HepG2 (cell line): ENCODE results near the gene TECPR1. TPM values are rescaled to one million over a fixed set of nuclear protein-coding genes. Genes with fewer than 3 reads are reported as not detected.

Source experiments
- CHCHD3 ChIP-seq: sonication (generic); formaldehyde crosslinking; IDR thresholded peaks from 2 replicates; pipeline ENCODE4 v1.8.0; 2022; ENCODE audit warnings: mild to moderate bottlenecking, missing genetic modification reagents, moderate library complexity
- HOXA3 ChIP-seq: sonication (generic); formaldehyde crosslinking; IDR thresholded peaks from 2 replicates; pipeline ENCODE4 v1.5.0; 2020; ENCODE audit warnings: missing genetic modification reagents
- ISL2 ChIP-seq: sonication (generic); formaldehyde crosslinking; IDR thresholded peaks from 2 replicates; pipeline ENCODE4 v1.5.0; 2020; ENCODE audit warnings: missing genetic modification reagents
- ZBTB1 ChIP-seq: sonication (generic); formaldehyde crosslinking; IDR thresholded peaks from 2 replicates; pipeline ENCODE4 v1.4.0; 2020; ENCODE audit warnings: missing genetic modification reagents, borderline replicate concordance
- ZNF136 ChIP-seq: sonication (generic); formaldehyde crosslinking; IDR thresholded peaks from 2 replicates; pipeline ENCODE4 v1.8.1; 2022; ENCODE audit warnings: low read depth, mild to moderate bottlenecking, moderate library complexity, missing genetic modification reagents
- ZNF138 ChIP-seq: sonication (generic); formaldehyde crosslinking; IDR thresholded peaks from 2 replicates; pipeline ENCODE4 v1.5.0; 2020; ENCODE audit warnings: mild to moderate bottlenecking, low read depth, missing genetic modification reagents
- ZNF775 ChIP-seq: sonication (generic); formaldehyde crosslinking; IDR thresholded peaks from 2 replicates; pipeline ENCODE4 v1.4.0; 2020; ENCODE audit warnings: missing genetic modification reagents, mild to moderate bottlenecking, moderate library complexity, borderline replicate concordance
- polyA plus RNA-seq, 8 experiments: library from polyadenylated mRNA; depleted of rRNA in 3 of 8; stranded (reverse) in 7 of 8; unstranded in 1 of 8; fragments of >200 nt; fragmentation: Illumina TruSeq in 4 of 8; extraction: Trizol in 4 of 8; gene quantifications; 2 replicates each; pipeline versions ENCODE4 v1.2.1 to v1.2.3, GENCODE V29; 2011 to 2016; ENCODE audit warnings: low read depth in 4 of 8, missing spikeins in 1 of 8, mixed read lengths in 1 of 8; ENCODE audit not compliant: insufficient read depth in 1 of 8
- total RNA-seq, 5 experiments: library from RNA; depleted of rRNA; stranded (reverse); fragments of >200 nt; fragmentation: Illumina TruSeq; extraction: Trizol; gene quantifications; 2 replicates each; pipeline ENCODE4 v1.2.3, GENCODE V29; 2016; ENCODE audit warnings: low read depth in 1 of 5
- TF ChIP-seq, protein P1 (sequence below): sonication (generic); formaldehyde crosslinking; IDR thresholded peaks from 2 replicates; pipeline ENCODE4 v1.9.0; 2021; ENCODE audit warnings: missing genetic modification reagents, borderline replicate concordance
- TF ChIP-seq, protein P2 (sequence below), 2 experiments: sonication (generic) in 1 of 2; formaldehyde crosslinking in 1 of 2; IDR thresholded peaks; 2 replicates each; pipeline versions ENCODE4 v1.4.0 to v1.6.1; 2018 to 2020; ENCODE audit warnings: missing genetic modification reagents in 2 of 2, borderline replicate concordance in 1 of 2, low read depth in 1 of 2, mild to moderate bottlenecking in 1 of 2, missing biosample characterization in 1 of 2
- TF ChIP-seq, protein P3 (sequence below): sonication (generic); formaldehyde crosslinking; IDR thresholded peaks from 2 replicates; pipeline ENCODE4 v1.4.0; 2020; ENCODE audit warnings: missing genetic modification reagents
- TF ChIP-seq, protein P4 (sequence below): sonication (generic); formaldehyde crosslinking; IDR thresholded peaks from 2 replicates; pipeline ENCODE4 v1.5.0; 2020; ENCODE audit warnings: missing genetic modification reagents
- TF ChIP-seq, protein P5 (sequence below): sonication (generic); formaldehyde crosslinking; IDR thresholded peaks from 2 replicates; pipeline ENCODE4 v1.5.0; 2020; ENCODE audit warnings: missing genetic modification reagents
- TF ChIP-seq, protein P6 (sequence below): sonication (generic); formaldehyde crosslinking; IDR thresholded peaks from 2 replicates; pipeline ENCODE4 v1.4.0; 2020; ENCODE audit warnings: missing genetic modification reagents

TECPR1 gene
- total and polyA plus RNA-seq, 2 of the 13 experiments (the other 11 are each of a cell fraction or from before 2014, with no cell fraction given) = 2.3 to 6.3 TPM

DNA sequence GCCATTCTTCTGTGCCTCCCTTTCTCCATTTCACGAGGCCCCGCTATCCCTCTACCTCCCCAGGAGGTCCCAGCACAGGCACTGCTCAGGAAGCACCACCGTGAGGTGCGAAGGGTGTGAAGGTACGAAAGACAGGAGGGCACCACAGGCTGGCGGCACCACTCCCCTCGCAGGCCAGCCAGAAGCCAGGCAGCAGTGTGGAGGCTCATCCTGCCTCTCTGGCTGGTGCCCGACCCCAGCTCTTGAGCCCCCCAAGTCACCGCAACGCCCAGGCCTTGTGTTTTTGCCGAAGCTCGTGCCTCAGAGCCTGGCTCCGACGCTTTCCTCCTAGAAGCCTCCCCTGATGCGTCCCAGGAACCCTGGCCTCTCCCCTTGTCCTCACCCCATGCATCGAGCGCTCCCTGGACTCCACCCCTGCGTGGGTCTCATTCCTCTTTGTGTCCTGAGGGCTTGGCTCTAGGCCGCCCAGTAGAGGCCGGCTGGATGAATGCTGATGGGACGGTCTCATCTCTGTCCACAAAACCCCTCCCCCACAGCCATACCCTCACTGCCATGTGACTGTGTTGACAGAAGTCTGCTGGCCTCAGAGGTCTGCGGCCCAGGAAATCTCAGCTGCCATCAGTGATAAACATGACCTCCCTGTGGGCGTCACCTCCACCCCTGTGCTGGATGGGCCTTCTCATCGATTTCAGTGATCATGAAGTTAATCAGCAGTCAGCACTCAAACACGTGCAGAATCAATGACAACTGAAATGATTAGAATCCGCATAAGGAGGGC is 48.8 kb upstream of the TECPR1 start (continued):
- TF ChIP-seq, protein P1, sequence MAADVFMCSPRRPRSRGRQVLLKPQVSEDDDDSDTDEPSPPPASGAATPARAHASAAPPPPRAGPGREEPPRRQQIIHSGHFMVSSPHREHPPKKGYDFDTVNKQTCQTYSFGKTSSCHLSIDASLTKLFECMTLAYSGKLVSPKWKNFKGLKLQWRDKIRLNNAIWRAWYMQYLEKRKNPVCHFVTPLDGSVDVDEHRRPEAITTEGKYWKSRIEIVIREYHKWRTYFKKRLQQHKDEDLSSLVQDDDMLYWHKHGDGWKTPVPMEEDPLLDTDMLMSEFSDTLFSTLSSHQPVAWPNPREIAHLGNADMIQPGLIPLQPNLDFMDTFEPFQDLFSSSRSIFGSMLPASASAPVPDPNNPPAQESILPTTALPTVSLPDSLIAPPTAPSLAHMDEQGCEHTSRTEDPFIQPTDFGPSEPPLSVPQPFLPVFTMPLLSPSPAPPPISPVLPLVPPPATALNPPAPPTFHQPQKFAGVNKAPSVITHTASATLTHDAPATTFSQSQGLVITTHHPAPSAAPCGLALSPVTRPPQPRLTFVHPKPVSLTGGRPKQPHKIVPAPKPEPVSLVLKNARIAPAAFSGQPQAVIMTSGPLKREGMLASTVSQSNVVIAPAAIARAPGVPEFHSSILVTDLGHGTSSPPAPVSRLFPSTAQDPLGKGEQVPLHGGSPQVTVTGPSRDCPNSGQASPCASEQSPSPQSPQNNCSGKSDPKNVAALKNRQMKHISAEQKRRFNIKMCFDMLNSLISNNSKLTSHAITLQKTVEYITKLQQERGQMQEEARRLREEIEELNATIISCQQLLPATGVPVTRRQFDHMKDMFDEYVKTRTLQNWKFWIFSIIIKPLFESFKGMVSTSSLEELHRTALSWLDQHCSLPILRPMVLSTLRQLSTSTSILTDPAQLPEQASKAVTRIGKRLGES (CRISPR knock-in tag) = no peak
- TF ChIP-seq ZNF138 (no peak), CHCHD3 (CRISPR knock-in tag) (no peak), ZBTB1 (CRISPR knock-in tag) (no peak), HOXA3 (CRISPR knock-in tag) (peak; percentile 87), ISL2 (CRISPR knock-in tag) (peak; percentile 54; the same call in 1 of the 2 replicates), ZNF775 (CRISPR knock-in tag) (no peak), ZNF136 (no peak)
- TF ChIP-seq, protein P2, sequence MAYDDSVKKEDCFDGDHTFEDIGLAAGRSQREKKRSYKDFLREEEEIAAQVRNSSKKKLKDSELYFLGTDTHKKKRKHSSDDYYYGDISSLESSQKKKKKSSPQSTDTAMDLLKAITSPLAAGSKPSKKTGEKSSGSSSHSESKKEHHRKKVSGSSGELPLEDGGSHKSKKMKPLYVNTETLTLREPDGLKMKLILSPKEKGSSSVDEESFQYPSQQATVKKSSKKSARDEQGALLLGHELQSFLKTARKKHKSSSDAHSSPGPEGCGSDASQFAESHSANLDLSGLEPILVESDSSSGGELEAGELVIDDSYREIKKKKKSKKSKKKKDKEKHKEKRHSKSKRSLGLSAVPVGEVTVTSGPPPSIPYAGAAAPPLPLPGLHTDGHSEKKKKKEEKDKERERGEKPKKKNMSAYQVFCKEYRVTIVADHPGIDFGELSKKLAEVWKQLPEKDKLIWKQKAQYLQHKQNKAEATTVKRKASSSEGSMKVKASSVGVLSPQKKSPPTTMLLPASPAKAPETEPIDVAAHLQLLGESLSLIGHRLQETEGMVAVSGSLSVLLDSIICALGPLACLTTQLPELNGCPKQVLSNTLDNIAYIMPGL (CRISPR knock-in tag; IDR thresholded peaks at IDR 0.05; ENCODE audit: borderline replicate concordance in 1 of 2, low read depth in 1 of 2) = 0 out of 4 replicates have a peak, but pooled peaks of 1 of the 2 experiments have one; percentile 24
- TF ChIP-seq, protein P3, sequence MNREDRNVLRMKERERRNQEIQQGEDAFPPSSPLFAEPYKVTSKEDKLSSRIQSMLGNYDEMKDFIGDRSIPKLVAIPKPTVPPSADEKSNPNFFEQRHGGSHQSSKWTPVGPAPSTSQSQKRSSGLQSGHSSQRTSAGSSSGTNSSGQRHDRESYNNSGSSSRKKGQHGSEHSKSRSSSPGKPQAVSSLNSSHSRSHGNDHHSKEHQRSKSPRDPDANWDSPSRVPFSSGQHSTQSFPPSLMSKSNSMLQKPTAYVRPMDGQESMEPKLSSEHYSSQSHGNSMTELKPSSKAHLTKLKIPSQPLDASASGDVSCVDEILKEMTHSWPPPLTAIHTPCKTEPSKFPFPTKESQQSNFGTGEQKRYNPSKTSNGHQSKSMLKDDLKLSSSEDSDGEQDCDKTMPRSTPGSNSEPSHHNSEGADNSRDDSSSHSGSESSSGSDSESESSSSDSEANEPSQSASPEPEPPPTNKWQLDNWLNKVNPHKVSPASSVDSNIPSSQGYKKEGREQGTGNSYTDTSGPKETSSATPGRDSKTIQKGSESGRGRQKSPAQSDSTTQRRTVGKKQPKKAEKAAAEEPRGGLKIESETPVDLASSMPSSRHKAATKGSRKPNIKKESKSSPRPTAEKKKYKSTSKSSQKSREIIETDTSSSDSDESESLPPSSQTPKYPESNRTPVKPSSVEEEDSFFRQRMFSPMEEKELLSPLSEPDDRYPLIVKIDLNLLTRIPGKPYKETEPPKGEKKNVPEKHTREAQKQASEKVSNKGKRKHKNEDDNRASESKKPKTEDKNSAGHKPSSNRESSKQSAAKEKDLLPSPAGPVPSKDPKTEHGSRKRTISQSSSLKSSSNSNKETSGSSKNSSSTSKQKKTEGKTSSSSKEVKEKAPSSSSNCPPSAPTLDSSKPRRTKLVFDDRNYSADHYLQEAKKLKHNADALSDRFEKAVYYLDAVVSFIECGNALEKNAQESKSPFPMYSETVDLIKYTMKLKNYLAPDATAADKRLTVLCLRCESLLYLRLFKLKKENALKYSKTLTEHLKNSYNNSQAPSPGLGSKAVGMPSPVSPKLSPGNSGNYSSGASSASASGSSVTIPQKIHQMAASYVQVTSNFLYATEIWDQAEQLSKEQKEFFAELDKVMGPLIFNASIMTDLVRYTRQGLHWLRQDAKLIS = no peak
- TF ChIP-seq, protein P4, sequence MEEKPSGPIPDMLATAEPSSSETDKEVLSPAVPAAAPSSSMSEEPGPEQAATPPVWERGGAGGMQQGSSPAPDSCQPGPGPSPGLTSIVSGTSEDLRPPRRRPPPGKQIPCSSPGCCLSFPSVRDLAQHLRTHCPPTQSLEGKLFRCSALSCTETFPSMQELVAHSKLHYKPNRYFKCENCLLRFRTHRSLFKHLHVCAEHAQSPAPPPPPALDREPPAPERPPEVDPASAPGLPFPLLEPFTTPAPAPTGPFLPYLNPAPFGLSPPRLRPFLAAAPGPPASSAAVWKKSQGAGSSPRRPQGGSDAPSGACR (CRISPR knock-in tag) = peak; percentile 70; the same call in 1 of the 2 replicates
- TF ChIP-seq, protein P5, sequence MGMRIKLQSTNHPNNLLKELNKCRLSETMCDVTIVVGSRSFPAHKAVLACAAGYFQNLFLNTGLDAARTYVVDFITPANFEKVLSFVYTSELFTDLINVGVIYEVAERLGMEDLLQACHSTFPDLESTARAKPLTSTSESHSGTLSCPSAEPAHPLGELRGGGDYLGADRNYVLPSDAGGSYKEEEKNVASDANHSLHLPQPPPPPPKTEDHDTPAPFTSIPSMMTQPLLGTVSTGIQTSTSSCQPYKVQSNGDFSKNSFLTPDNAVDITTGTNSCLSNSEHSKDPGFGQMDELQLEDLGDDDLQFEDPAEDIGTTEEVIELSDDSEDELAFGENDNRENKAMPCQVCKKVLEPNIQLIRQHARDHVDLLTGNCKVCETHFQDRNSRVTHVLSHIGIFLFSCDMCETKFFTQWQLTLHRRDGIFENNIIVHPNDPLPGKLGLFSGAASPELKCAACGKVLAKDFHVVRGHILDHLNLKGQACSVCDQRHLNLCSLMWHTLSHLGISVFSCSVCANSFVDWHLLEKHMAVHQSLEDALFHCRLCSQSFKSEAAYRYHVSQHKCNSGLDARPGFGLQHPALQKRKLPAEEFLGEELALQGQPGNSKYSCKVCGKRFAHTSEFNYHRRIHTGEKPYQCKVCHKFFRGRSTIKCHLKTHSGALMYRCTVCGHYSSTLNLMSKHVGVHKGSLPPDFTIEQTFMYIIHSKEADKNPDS (CRISPR knock-in tag) = 0 out of 2 replicates have a peak, but pooled peaks have one; percentile 48
- TF ChIP-seq, protein P6, sequence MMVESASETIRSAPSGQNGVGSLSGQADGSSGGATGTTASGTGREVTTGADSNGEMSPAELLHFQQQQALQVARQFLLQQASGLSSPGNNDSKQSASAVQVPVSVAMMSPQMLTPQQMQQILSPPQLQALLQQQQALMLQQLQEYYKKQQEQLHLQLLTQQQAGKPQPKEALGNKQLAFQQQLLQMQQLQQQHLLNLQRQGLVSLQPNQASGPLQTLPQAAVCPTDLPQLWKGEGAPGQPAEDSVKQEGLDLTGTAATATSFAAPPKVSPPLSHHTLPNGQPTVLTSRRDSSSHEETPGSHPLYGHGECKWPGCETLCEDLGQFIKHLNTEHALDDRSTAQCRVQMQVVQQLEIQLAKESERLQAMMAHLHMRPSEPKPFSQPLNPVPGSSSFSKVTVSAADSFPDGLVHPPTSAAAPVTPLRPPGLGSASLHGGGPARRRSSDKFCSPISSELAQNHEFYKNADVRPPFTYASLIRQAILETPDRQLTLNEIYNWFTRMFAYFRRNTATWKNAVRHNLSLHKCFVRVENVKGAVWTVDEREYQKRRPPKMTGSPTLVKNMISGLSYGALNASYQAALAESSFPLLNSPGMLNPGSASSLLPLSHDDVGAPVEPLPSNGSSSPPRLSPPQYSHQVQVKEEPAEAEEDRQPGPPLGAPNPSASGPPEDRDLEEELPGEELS (CRISPR knock-in tag) = peak; percentile 91
